Type B pancreatic cell (in vitro differentiated cells): ENCODE measurements around the gene BLNK. TPM values are rescaled to one million over a fixed set of nuclear protein-coding genes. Genes with fewer than 3 reads are reported as not detected.

Source experiments
- DNase-seq: peaks from one replicate; pipeline ENCODE4 v3.0.0; 2021; ENCODE audit warnings: mixed read lengths; ENCODE audit not compliant: unreplicated experiment; ENCODE audit errors: extremely low spot score
- H3K27ac Mint-ChIP-seq: 2 replicates; pipeline ENCODE4 v1.8.0; 2021; ENCODE audit warnings: mild to moderate bottlenecking, mixed read lengths
- H3K27me3 Mint-ChIP-seq: 2 replicates; pipeline ENCODE4 v1.8.0; 2021; ENCODE audit warnings: mixed read lengths
- H3K36me3 Mint-ChIP-seq: 2 replicates; pipeline ENCODE4 v1.8.0; 2021; ENCODE audit warnings: mixed read lengths
- H3K4me1 Mint-ChIP-seq: one replicate; pipeline ENCODE4 v1.8.0; 2021; ENCODE audit warnings: mixed read lengths; ENCODE audit not compliant: unreplicated experiment
- H3K4me3 Mint-ChIP-seq: 2 replicates; pipeline ENCODE4 v1.8.0; 2021; ENCODE audit warnings: mild to moderate bottlenecking, mixed read lengths
- H3K9me3 Mint-ChIP-seq: 2 replicates; pipeline ENCODE4 v1.8.0; 2021; ENCODE audit warnings: mixed read lengths
- total RNA-seq: library from RNA; stranded (reverse); gene quantifications from 2 replicates; pipeline ENCODE4 v1.2.1, GENCODE V29; 2021; ENCODE audit warnings: low replicate concordance
- TF ChIP-seq, protein P1 (sequence below): fragments of 200-600 bp; sonication (generic); conservative IDR thresholded peaks from 2 replicates; pipeline ENCODE4 v1.5.0; 2021; ENCODE audit warnings: antibody characterized with exemption, mild to moderate bottlenecking

Gene BLNK
- total RNA-seq, 1 donor from 2014 or later = 21.7 TPM

DNA sequence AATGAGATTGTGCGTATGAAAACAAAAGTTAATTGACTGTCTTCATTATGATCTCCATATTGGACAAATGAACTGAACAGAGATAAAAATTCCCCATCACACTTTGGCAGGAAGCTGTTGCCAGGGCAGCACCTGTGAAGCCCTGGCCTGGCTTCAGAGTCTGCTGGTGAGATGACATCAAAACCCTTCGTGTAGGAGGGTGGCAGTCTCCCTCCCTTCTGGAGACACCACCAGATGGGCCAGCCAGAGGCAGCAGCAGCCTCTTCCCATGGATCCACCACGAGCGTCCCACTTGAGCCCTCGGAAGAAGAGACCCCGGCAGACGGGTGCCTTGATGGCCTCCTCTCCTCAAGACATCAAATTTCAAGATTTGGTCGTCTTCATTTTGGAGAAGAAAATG, 32.9 kb upstream of the BLNK start, which contains the start of gene DNTT:
Gene DNTT (plus strand): TSS at position 205 of the 400 bp plus-strand sequence. CDS start 64 bp downstream, at position 269.
- Mint-ChIP-seq H3K4me1 (peaks cover 11% of the 10 kb centered on the region), H3K27me3 (no peaks in the 10 kb centered on the region), H3K27ac (no peak within 1 kb of the TSS)

GRCh38 chr10:96301616-96302015, 30.2 kb upstream of the BLNK start:
- H3K36me3 Mint-ChIP-seq = no peaks in the 10 kb centered on the region

More for the DNA sequence above, 32.9 kb upstream of the BLNK start, which contains the start of gene DNTT:
- H3K9me3 Mint-ChIP-seq = no peaks in the 10 kb centered on the region
- H3K36me3 Mint-ChIP-seq = no peaks in the 10 kb centered on the region
- H3K4me3 Mint-ChIP-seq = no peak within 1 kb of the TSS
- DNase-seq = no peak
- TF ChIP-seq, protein P1, sequence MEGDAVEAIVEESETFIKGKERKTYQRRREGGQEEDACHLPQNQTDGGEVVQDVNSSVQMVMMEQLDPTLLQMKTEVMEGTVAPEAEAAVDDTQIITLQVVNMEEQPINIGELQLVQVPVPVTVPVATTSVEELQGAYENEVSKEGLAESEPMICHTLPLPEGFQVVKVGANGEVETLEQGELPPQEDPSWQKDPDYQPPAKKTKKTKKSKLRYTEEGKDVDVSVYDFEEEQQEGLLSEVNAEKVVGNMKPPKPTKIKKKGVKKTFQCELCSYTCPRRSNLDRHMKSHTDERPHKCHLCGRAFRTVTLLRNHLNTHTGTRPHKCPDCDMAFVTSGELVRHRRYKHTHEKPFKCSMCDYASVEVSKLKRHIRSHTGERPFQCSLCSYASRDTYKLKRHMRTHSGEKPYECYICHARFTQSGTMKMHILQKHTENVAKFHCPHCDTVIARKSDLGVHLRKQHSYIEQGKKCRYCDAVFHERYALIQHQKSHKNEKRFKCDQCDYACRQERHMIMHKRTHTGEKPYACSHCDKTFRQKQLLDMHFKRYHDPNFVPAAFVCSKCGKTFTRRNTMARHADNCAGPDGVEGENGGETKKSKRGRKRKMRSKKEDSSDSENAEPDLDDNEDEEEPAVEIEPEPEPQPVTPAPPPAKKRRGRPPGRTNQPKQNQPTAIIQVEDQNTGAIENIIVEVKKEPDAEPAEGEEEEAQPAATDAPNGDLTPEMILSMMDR = no peak

GRCh38 chr10:96299383-96299782, 28.0 kb upstream of the BLNK start:
- no peak for DNase-seq
- no peak overlapping the region for H3K27ac Mint-ChIP-seq
- H3K36me3 Mint-ChIP-seq = no peaks in the 10 kb centered on the region
- no peak overlapping the region for H3K4me3 Mint-ChIP-seq
- TF ChIP-seq, protein P1 = no peak
- peaks cover 5% of the 10 kb centered on the region for H3K27me3 Mint-ChIP-seq
- H3K9me3 Mint-ChIP-seq = no peaks in the 10 kb centered on the region
- H3K4me1 Mint-ChIP-seq = peaks cover 4% of the 10 kb centered on the region

More at GRCh38 chr10:96301616-96302015, 30.2 kb upstream of the BLNK start:
- no peak for DNase-seq
- H3K9me3 Mint-ChIP-seq = no peaks in the 10 kb centered on the region
- peaks cover 4% of the 10 kb centered on the region for H3K4me1 Mint-ChIP-seq
- TF ChIP-seq, protein P1 = no peak
- no peak overlapping the region for H3K27ac Mint-ChIP-seq
- no peak overlapping the region for H3K4me3 Mint-ChIP-seq
- H3K27me3 Mint-ChIP-seq = no peaks in the 10 kb centered on the region

- no peak for DNase-seq
- TF ChIP-seq, protein P1 = no peak
- Mint-ChIP-seq H3K9me3 (no peaks in the 10 kb centered on the region), H3K27me3 (peaks cover 6% of the 10 kb centered on the region), H3K4me3 (no peak overlapping the region), H3K4me1 (peaks cover 4% of the 10 kb centered on the region), H3K27ac (no peak overlapping the region), H3K36me3 (no peaks in the 10 kb centered on the region)
Measured at GRCh38 chr10:96298362-96298761, 27.0 kb upstream of the BLNK start.

DNA sequence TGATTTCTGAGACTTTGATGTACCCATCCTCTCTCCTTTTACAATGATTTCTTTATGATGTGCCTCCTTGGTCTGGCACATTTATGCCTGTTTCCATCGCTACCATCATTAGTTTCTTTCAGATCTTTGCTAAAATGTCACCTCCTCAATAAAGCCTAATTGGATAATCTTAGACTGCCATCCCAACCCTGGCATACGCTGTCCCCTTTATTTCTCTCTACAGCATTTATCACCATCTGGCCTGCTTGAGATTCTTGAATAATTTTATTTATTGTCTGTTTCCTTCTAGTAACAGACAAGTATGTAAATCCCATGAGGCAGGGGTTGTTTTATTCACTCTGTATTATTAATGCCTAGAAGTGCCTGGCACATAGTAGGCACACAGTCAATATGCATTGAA, 26.1 kb upstream of the BLNK start:
- Mint-ChIP-seq H3K4me3 (no peak overlapping the region), H3K27ac (no peak overlapping the region), H3K9me3 (no peaks in the 10 kb centered on the region), H3K27me3 (peaks cover 8% of the 10 kb centered on the region), H3K36me3 (no peaks in the 10 kb centered on the region), H3K4me1 (peaks cover 4% of the 10 kb centered on the region)
- TF ChIP-seq, protein P1 = no peak
- no peak for DNase-seq

GRCh38 chr10:96295475-96295874, 24.1 kb upstream of the BLNK start:
- Mint-ChIP-seq H3K4me1 (no peaks in the 10 kb centered on the region), H3K9me3 (no peaks in the 10 kb centered on the region), H3K36me3 (no peaks in the 10 kb centered on the region), H3K27me3 (peaks cover 8% of the 10 kb centered on the region), H3K27ac (no peak overlapping the region), H3K4me3 (no peak overlapping the region)
- no peak for DNase-seq
- TF ChIP-seq, protein P1 = no peak
